CD4-positive, alpha-beta T cell treated with Interleukin-4 for 1 hour (primary cell): ENCODE measurements around the gene TMEM120A.

Experiments
- DNase-seq, 2 donors: peaks; one replicate each; pipeline ENCODE4 v3.0.0-alpha.2; 2020 to 2022

TMEM120A gene

GRCh38 chr7:75980430-75981202 is 13.8 kb downstream of the TMEM120A start:
- no peak for DNase-seq

GRCh38 chr7:75979759-75980429 is 14.5 kb downstream of the TMEM120A start:
- no peak for DNase-seq

GRCh38 chr7:75977743-75978142 is 16.7 kb downstream of the TMEM120A start:
- no peak for DNase-seq

GRCh38 chr7:75971961-75972763 is 22.2 kb downstream of the TMEM120A start:
- no peak for DNase-seq

GRCh38 chr7:75971309-75971960 is 23.0 kb downstream of the TMEM120A start:
- no peak for DNase-seq

- no peak for DNase-seq
These were observed 24.5 kb downstream of the TMEM120A start for GRCh38 chr7:75969704-75970498.

GRCh38 chr7:75969182-75969581 is 25.2 kb downstream of the TMEM120A start:
- no peak for DNase-seq

GRCh38 chr7:75968561-75969001 is 25.8 kb downstream of the TMEM120A start:
- no peak for DNase-seq

GRCh38 chr7:75968012-75968411 is 26.4 kb downstream of the TMEM120A start:
- no peak for DNase-seq

GRCh38 chr7:75967487-75967997 is 26.9 kb downstream of the TMEM120A start:
- DNase-seq, result peak in 1 of 2 donors; percentile 18

- DNase-seq, result no peak
These were observed 27.3 kb downstream of the TMEM120A start for GRCh38 chr7:75967055-75967454.

- no peak for DNase-seq
These were observed 28.0 kb downstream of the TMEM120A start for GRCh38 chr7:75966190-75966961.

- no peak for DNase-seq
These were observed 28.8 kb downstream of the TMEM120A start for GRCh38 chr7:75965617-75966016.

- no peak for DNase-seq
These were observed 30.9 kb downstream of the TMEM120A start for GRCh38 chr7:75963381-75963995.

- DNase-seq, result no peak
These were observed 31.6 kb downstream of the TMEM120A start for GRCh38 chr7:75962607-75963380.

GRCh38 chr7:75961218-75961617 is 33.2 kb downstream of the TMEM120A start:
- DNase-seq, result no peak

- no peak for DNase-seq
These were observed 34.0 kb downstream of the TMEM120A start for GRCh38 chr7:75960372-75960771.

- DNase-seq, result no peak
These were observed 35.4 kb downstream of the TMEM120A start for GRCh38 chr7:75958802-75959543.
